GM23338 (cell line): Measurements from ENCODE around the gene UBAP2. TPM values are rescaled to one million over a fixed set of nuclear protein-coding genes. Genes with fewer than 3 reads are reported as not detected.

Experiments used
- ATAC-seq: fragments of 200-7000 bp; cut with Tn5 transposase; 3 replicates; pipeline ENCODE4 v1.9.1; 2020
- DNase-seq: peaks from one replicate; pipeline ENCODE4 v3.0.0-alpha.2; 2015; ENCODE audit warnings: low spot score
- H2AFZ ChIP-seq: fragments of 200-600 bp; sonication (generic); 2 replicates; pipeline ENCODE4 v1.8.0; 2016; ENCODE audit warnings: antibody characterized with exemption, mild to moderate bottlenecking, moderate library complexity
- H3F3A ChIP-seq: fragments of 200-600 bp; sonication (generic); replicated peaks from 2 replicates; pipeline ENCODE4 v1.8.0; 2017; ENCODE audit warnings: antibody characterized with exemption, mixed run types, low read depth
- H3K27ac ChIP-seq: fragments of 200-600 bp; sonication (generic); 2 replicates; pipeline ENCODE4 v1.6.1; 2016; ENCODE audit warnings: low read depth
- H3K27me3 ChIP-seq: fragments of 200-600 bp; sonication (generic); 2 replicates; pipeline ENCODE4 v1.8.0; 2016; ENCODE audit warnings: mild to moderate bottlenecking, mixed run types, moderate library complexity; ENCODE audit not compliant: insufficient read depth
- H3K36me3 ChIP-seq: fragments of 200-600 bp; sonication (generic); 2 replicates; pipeline ENCODE4 v1.8.0; 2016; ENCODE audit warnings: mild to moderate bottlenecking; ENCODE audit not compliant: insufficient read depth
- H3K4me1 ChIP-seq: fragments of 200-600 bp; sonication (generic); 2 replicates; pipeline ENCODE4 v1.8.0; 2016; ENCODE audit warnings: mild to moderate bottlenecking, moderate library complexity; ENCODE audit not compliant: insufficient read depth
- H3K4me2 ChIP-seq: fragments of 200-600 bp; sonication (generic); 2 replicates; pipeline ENCODE4 v1.7.1; 2017; ENCODE audit warnings: mixed run types
- H3K4me3 ChIP-seq: fragments of 200-600 bp; sonication (generic); 2 replicates; pipeline ENCODE4 v1.6.1; 2016; ENCODE audit warnings: mixed run types
- H3K79me2 ChIP-seq: fragments of 200-600 bp; sonication (generic); replicated peaks from 2 replicates; pipeline ENCODE4 v1.8.0; 2017; ENCODE audit warnings: mild to moderate bottlenecking; ENCODE audit not compliant: insufficient read depth
- H3K9me2 ChIP-seq: fragments of 200-600 bp; sonication (generic); 2 replicates; pipeline ENCODE4 v1.8.0; 2017; ENCODE audit not compliant: insufficient read depth
- H4K20me1 ChIP-seq: fragments of 200-600 bp; sonication (generic); replicated peaks from 2 replicates; pipeline ENCODE4 v1.8.0; 2017; ENCODE audit warnings: mild to moderate bottlenecking; ENCODE audit not compliant: insufficient read depth
- H3K27ac Mint-ChIP-seq: 2 replicates; pipeline ENCODE4 v1.8.0; 2020; ENCODE audit warnings: inconsistent platforms, mild to moderate bottlenecking, moderate library complexity, mixed read lengths
- H3K27me3 Mint-ChIP-seq: 3 replicates; pipeline ENCODE4 v1.8.0; 2022; ENCODE audit warnings: low read depth, mild to moderate bottlenecking, moderate library complexity, mixed read lengths, inconsistent platforms; ENCODE audit not compliant: insufficient read depth, poor library complexity
- H3K36me3 Mint-ChIP-seq: 3 replicates; pipeline ENCODE4 v1.8.0; 2021; ENCODE audit warnings: low read depth, mild to moderate bottlenecking, inconsistent platforms, moderate library complexity, mixed read lengths
- H3K4me1 Mint-ChIP-seq: 3 replicates; pipeline ENCODE4 v1.8.0; 2020; ENCODE audit warnings: mild to moderate bottlenecking, inconsistent platforms, mixed read lengths
- H3K4me3 Mint-ChIP-seq: 3 replicates; pipeline ENCODE4 v1.8.0; 2021; ENCODE audit warnings: moderate library complexity, mild to moderate bottlenecking, inconsistent platforms, mixed read lengths
- H3K9me3 Mint-ChIP-seq: 3 replicates; pipeline ENCODE4 v1.8.0; 2020; ENCODE audit warnings: moderate library complexity, mild to moderate bottlenecking, inconsistent platforms, mixed read lengths
- CREB1 ChIP-seq: fragments of 250-450 bp; sonication (Bioruptor Pico); IDR thresholded peaks from 2 replicates; pipeline ENCODE4 v1.5.0; 2020; ENCODE audit warnings: low read depth, mild to moderate bottlenecking, moderate library complexity
- CTCF ChIP-seq, 2 experiments: fragments of 200-600 bp in 1 of 2; sonication (generic) in 1 of 2; conservative IDR thresholded peaks; 2 replicates each; pipeline versions ENCODE4 v1.5.1 to v1.6.1; 2016 to 2017; ENCODE audit warnings: antibody characterized with exemption in 2 of 2, low read depth in 2 of 2, mild to moderate bottlenecking in 2 of 2, moderate library complexity in 1 of 2
- EZH2 ChIP-seq: fragments of 200-600 bp; sonication (generic); IDR thresholded peaks from one replicate; pipeline ENCODE4 v1.8.0; 2017; ENCODE audit warnings: antibody characterized with exemption, mild to moderate bottlenecking, low read depth; ENCODE audit not compliant: unreplicated experiment
- EZH2phosphoT487 ChIP-seq: fragments of 200-600 bp; sonication (generic); IDR thresholded peaks from one replicate; pipeline ENCODE4 v1.8.1; 2018; ENCODE audit warnings: antibody characterized with exemption; ENCODE audit not compliant: unreplicated experiment
- JUNB ChIP-seq: IDR thresholded peaks from one replicate; pipeline ENCODE4 v1.6.1; 2016; ENCODE audit warnings: antibody characterized with exemption; ENCODE audit not compliant: unreplicated experiment
- NANOG ChIP-seq: IDR thresholded peaks from 2 replicates; pipeline ENCODE4 v1.6.1; 2016; ENCODE audit warnings: antibody characterized with exemption, borderline replicate concordance
- POLR2AphosphoS5 ChIP-seq: IDR thresholded peaks from 2 replicates; pipeline ENCODE4 v1.6.1; 2016; ENCODE audit warnings: antibody characterized with exemption, low read depth
- REST ChIP-seq: IDR thresholded peaks from one replicate; pipeline ENCODE4 v1.6.1; 2018; ENCODE audit warnings: antibody characterized with exemption; ENCODE audit not compliant: unreplicated experiment
- STAT1 ChIP-seq: IDR thresholded peaks from one replicate; pipeline ENCODE4 v1.6.1; 2016; ENCODE audit warnings: antibody characterized with exemption; ENCODE audit not compliant: unreplicated experiment
- ZNF114 ChIP-seq: fragments of 250-450 bp; sonication (Bioruptor Pico); IDR thresholded peaks from 2 replicates; pipeline ENCODE4 v1.5.0; 2020; ENCODE audit warnings: mild to moderate bottlenecking, moderate library complexity
- ZNF331 ChIP-seq: fragments of 250-450 bp; sonication (Bioruptor Pico); IDR thresholded peaks from 2 replicates; pipeline ENCODE4 v1.5.0; 2020; ENCODE audit warnings: low read depth, mild to moderate bottlenecking, moderate library complexity
- polyA plus RNA-seq: library from polyadenylated mRNA; unstranded; fragments of >200 nt; fragmentation: Nextera tagmentation; extraction: Ambion mirVana; gene quantifications from 2 replicates; pipeline ENCODE4 v1.2.1, GENCODE V29; 2016
- total RNA-seq: library from RNA; depleted of rRNA; stranded (reverse); fragments of >200 nt; shearing (Covaris generic); gene quantifications from 2 replicates; pipeline ENCODE4 v1.2.3, GENCODE V29; 2014
- TF ChIP-seq, protein P1 (sequence below): fragments of 250-450 bp; sonication (Bioruptor Pico); IDR thresholded peaks from 2 replicates; pipeline ENCODE4 v1.5.0; 2020; ENCODE audit warnings: mild to moderate bottlenecking, moderate library complexity
- TF ChIP-seq, protein P2 (sequence below): IDR thresholded peaks from 2 replicates; pipeline ENCODE4 v1.6.1; 2016; ENCODE audit warnings: antibody characterized with exemption

UBAP2 gene
- total and polyA plus RNA-seq, 2 experiments from 2014 or later = 47.4 to 56.4 TPM

- Mint-ChIP-seq H3K27me3 (peaks cover 6% of the 10 kb centered on the region), H3K4me3 (no peak overlapping the region), H3K9me3 (no peaks in the 10 kb centered on the region), H3K4me1 (no peaks in the 10 kb centered on the region), H3K27ac (no peak overlapping the region), H3K36me3 (peaks cover 32% of the 10 kb centered on the region)
- no peaks in the 10 kb centered on the region for H3K27me3 ChIP-seq
- no peak for DNase-seq
- ATAC-seq = no peak
- H3K4me2 ChIP-seq = no peak overlapping the region
- no peaks in the 10 kb centered on the region for H3K4me1 ChIP-seq
- H3K27ac ChIP-seq = no peak overlapping the region
- no peaks in the 10 kb centered on the region for H3K79me2 ChIP-seq
- peaks cover 26% of the 10 kb centered on the region for H3K36me3 ChIP-seq
- peaks cover 5% of the 10 kb centered on the region; the same call in 1 of the 2 replicates for H4K20me1 ChIP-seq
- H3F3A ChIP-seq = 0 out of 2 replicates have a peak, but pooled peaks cover 5% of the 10 kb centered on the region
- H2AFZ ChIP-seq = no peak overlapping the region
- TF ChIP-seq POLR2AphosphoS5 (no peak), REST (no peak), ZNF114 (CRISPR knock-in tag) (no peak), NANOG (no peak), EZH2 (no peak), STAT1 (no peak), ZNF331 (no peak), JUNB (no peak), CTCF (conservative IDR thresholded peaks at IDR 0.05; ENCODE audit: low read depth in 2 of 2) (no peak), EZH2phosphoT487 (no peak), CREB1 (no peak)
- TF ChIP-seq, protein P1, sequence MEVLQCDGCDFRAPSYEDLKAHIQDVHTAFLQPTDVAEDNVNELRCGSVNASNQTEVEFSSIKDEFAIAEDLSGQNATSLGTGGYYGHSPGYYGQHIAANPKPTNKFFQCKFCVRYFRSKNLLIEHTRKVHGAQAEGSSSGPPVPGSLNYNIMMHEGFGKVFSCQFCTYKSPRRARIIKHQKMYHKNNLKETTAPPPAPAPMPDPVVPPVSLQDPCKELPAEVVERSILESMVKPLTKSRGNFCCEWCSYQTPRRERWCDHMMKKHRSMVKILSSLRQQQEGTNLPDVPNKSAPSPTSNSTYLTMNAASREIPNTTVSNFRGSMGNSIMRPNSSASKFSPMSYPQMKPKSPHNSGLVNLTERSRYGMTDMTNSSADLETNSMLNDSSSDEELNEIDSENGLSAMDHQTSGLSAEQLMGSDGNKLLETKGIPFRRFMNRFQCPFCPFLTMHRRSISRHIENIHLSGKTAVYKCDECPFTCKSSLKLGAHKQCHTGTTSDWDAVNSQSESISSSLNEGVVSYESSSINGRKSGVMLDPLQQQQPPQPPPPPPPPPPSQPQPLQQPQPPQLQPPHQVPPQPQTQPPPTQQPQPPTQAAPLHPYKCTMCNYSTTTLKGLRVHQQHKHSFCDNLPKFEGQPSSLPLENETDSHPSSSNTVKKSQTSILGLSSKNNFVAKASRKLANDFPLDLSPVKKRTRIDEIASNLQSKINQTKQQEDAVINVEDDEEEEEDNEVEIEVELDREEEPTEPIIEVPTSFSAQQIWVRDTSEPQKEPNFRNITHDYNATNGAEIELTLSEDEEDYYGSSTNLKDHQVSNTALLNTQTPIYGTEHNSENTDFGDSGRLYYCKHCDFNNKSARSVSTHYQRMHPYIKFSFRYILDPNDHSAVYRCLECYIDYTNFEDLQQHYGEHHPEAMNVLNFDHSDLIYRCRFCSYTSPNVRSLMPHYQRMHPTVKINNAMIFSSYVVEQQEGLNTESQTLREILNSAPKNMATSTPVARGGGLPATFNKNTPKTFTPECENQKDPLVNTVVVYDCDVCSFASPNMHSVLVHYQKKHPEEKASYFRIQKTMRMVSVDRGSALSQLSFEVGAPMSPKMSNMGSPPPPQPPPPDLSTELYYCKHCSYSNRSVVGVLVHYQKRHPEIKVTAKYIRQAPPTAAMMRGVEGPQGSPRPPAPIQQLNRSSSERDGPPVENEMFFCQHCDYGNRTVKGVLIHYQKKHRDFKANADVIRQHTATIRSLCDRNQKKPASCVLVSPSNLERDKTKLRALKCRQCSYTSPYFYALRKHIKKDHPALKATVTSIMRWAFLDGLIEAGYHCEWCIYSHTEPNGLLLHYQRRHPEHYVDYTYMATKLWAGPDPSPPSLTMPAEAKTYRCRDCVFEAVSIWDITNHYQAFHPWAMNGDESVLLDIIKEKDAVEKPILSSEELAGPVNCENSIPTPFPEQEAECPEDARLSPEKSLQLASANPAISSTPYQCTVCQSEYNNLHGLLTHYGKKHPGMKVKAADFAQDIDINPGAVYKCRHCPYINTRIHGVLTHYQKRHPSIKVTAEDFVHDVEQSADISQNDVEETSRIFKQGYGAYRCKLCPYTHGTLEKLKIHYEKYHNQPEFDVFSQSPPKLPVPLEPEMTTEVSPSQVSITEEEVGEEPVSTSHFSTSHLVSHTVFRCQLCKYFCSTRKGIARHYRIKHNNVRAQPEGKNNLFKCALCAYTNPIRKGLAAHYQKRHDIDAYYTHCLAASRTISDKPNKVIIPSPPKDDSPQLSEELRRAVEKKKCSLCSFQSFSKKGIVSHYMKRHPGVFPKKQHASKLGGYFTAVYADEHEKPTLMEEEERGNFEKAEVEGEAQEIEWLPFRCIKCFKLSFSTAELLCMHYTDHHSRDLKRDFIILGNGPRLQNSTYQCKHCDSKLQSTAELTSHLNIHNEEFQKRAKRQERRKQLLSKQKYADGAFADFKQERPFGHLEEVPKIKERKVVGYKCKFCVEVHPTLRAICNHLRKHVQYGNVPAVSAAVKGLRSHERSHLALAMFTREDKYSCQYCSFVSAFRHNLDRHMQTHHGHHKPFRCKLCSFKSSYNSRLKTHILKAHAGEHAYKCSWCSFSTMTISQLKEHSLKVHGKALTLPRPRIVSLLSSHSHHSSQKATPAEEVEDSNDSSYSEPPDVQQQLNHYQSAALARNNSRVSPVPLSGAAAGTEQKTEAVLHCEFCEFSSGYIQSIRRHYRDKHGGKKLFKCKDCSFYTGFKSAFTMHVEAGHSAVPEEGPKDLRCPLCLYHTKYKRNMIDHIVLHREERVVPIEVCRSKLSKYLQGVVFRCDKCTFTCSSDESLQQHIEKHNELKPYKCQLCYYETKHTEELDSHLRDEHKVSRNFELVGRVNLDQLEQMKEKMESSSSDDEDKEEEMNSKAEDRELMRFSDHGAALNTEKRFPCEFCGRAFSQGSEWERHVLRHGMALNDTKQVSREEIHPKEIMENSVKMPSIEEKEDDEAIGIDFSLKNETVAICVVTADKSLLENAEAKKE (CRISPR knock-in tag) = no peak
- TF ChIP-seq, protein P2, sequence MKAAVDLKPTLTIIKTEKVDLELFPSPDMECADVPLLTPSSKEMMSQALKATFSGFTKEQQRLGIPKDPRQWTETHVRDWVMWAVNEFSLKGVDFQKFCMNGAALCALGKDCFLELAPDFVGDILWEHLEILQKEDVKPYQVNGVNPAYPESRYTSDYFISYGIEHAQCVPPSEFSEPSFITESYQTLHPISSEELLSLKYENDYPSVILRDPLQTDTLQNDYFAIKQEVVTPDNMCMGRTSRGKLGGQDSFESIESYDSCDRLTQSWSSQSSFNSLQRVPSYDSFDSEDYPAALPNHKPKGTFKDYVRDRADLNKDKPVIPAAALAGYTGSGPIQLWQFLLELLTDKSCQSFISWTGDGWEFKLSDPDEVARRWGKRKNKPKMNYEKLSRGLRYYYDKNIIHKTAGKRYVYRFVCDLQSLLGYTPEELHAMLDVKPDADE = no peak
- H3K4me3 ChIP-seq = no peak overlapping the region
- no peaks in the 10 kb centered on the region for H3K9me2 ChIP-seq
Measured at GRCh38 chr9:34086864-34087263, 38.2 kb upstream of the UBAP2 start.
